Esophagus squamous epithelium (tissue), 5 donors: ENCODE data around the gene CPNE6. TPM values are rescaled to one million over a fixed set of nuclear protein-coding genes. Genes with fewer than 3 reads are reported as not detected.
"Not testable (repeated sequence)": the region's sequence is repeated elsewhere in the genome, so short reads cannot be mapped to it uniquely, and the experiment has no call there.

Source experiments
- DNase-seq: peaks from one replicate; lab custom pipeline; 2025; lab: John Stamatoyannopoulos, UW
- H3K27ac ChIP-seq, 4 donors: fragments of 200-600 bp; sonication (generic); one replicate each; pipeline ENCODE4 v1.5.1; 2016 to 2019; ENCODE audit warnings: mild to moderate bottlenecking in 1 of 4
- H3K27me3 ChIP-seq, 4 donors: fragments of 200-600 bp; sonication (generic); 1 replicate in 3 of 4; 2 replicates in 1 of 4; pipeline versions ENCODE4 v1.5.1 to v1.6.0; 2017 to 2021; ENCODE audit warnings: antibody characterized with exemption in 1 of 4
- H3K36me3 ChIP-seq, 3 donors: fragments of 200-600 bp; sonication (generic); one replicate each; pipeline ENCODE4 v1.5.1; 2016 to 2019
- H3K4me1 ChIP-seq, 3 donors: fragments of 200-600 bp; sonication (generic); one replicate each; pipeline ENCODE4 v1.5.1; 2017 to 2019
- H3K4me3 ChIP-seq, 4 donors: fragments of 200-600 bp; sonication (generic); 1 replicate in 3 of 4; 2 replicates in 1 of 4; pipeline ENCODE4 v1.5.1; 2016 to 2019; ENCODE audit warnings: mild to moderate bottlenecking in 2 of 4, moderate library complexity in 1 of 4
- H3K9me3 ChIP-seq, 3 donors: fragments of 200-600 bp; sonication (generic); one replicate each; pipeline ENCODE4 v1.5.1; 2016 to 2019
- POLR2A ChIP-seq, 4 donors: fragments of 450-650 bp; IDR thresholded peaks; one replicate each; pipeline ENCODE4 v1.6.1; 2017; ENCODE audit warnings: antibody characterized with exemption in 4 of 4, mild to moderate bottlenecking in 4 of 4, moderate library complexity in 3 of 4
- WGBS, 2 donors: methylation state at CpG; one replicate each; pipeline ENCODE4 v1.1.5; 2018; 5-methylcytosine and 5-hydroxymethylcytosine counted together
- intact Hi-C: fragments of 100-400 bp; cut with DNase I; formaldehyde crosslinking; loops from one replicate; pipeline ENCODE4 v1.15.0; 2022
- total RNA-seq, 4 donors: library from RNA; depleted of rRNA; stranded (reverse); fragments of >200 nt; gene quantifications; one replicate each; pipeline ENCODE4 v1.1.0, GENCODE V29; 2016
- TF ChIP-seq, protein P1 (sequence below), 6 experiments: fragments of 450-650 bp in 4 of 6; fragments of 200-600 bp in 2 of 6; sonication (generic) in 2 of 6; IDR thresholded peaks; one replicate each; pipeline ENCODE4 v1.5.1; 2016 to 2019; ENCODE audit warnings: antibody characterized with exemption in 6 of 6, mild to moderate bottlenecking in 4 of 6, moderate library complexity in 4 of 6
- donor health status: DM: yes; HTN: yes; CAD: no.

The CPNE6 gene
- total RNA-seq: not detected

GRCh38 chr14:24071144-24071697 lies at the start of gene CPNE6:
CPNE6 (plus strand) TSS chr14:24071562; CDS start chr14:24072937, 1,375 bp downstream.
- Histone ChIP-seq H3K4me1 (peaks cover 0 to 22% (median 11%) of the 10 kb centered on the region in 3 donors), H3K36me3 (no peaks in the 10 kb centered on the region), H3K9me3 (no peaks in the 10 kb centered on the region), H3K27ac (no peak within 1 kb of the TSS), H3K4me3 (no peak within 1 kb of the TSS), H3K27me3 (peaks cover 0 to 29% (median 0%) of the 10 kb centered on the region in 4 donors)
- 51 to 53% methylated on average over 8 to 9 of the region's 19 CpGs for WGBS, 2 donors
- no peak for TF ChIP-seq POLR2A (IDR thresholded peaks at IDR 0.05)
- TF ChIP-seq, protein P1, sequence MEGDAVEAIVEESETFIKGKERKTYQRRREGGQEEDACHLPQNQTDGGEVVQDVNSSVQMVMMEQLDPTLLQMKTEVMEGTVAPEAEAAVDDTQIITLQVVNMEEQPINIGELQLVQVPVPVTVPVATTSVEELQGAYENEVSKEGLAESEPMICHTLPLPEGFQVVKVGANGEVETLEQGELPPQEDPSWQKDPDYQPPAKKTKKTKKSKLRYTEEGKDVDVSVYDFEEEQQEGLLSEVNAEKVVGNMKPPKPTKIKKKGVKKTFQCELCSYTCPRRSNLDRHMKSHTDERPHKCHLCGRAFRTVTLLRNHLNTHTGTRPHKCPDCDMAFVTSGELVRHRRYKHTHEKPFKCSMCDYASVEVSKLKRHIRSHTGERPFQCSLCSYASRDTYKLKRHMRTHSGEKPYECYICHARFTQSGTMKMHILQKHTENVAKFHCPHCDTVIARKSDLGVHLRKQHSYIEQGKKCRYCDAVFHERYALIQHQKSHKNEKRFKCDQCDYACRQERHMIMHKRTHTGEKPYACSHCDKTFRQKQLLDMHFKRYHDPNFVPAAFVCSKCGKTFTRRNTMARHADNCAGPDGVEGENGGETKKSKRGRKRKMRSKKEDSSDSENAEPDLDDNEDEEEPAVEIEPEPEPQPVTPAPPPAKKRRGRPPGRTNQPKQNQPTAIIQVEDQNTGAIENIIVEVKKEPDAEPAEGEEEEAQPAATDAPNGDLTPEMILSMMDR (IDR thresholded peaks at IDR 0.05): no peak
- intact Hi-C loops: no loop called here
- DNase-seq: no peak

DNA sequence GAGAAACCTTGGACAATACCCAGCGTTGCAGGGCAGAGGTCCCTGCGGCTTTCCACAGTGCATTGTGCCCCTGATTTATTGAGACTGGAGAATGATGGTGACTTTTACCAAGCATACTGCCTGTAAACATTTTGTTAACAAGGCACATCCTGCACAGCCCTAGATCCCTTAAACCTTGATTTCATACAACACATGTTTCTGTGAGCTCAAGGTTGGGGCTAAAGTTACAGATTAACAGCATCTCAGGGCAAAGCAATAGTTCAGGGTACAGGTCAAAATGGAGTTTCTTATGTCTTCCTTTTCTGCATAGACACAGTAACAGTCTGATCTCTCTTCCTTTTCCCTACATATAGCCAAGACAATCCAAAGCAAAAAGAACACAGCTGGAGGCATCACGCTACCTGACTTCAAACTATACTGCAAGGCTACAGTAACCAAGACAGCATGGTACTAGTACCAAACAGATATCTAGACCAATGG lies 46.4 kb upstream of the CPNE6 start:
- H3K9me3 ChIP-seq, H3K4me1 ChIP-seq, intact Hi-C loops, DNase-seq, H3K36me3 ChIP-seq, H3K27me3 ChIP-seq, H3K27ac ChIP-seq, H3K4me3 ChIP-seq: not testable (repeated sequence)
- 100% methylated on average over 1 to 3 of the region's 3 CpGs for WGBS, 2 donors

GRCh38 chr14:24029687-24030086 lies 41.7 kb upstream of the CPNE6 start:
- intact Hi-C loops: loop anchor here (5.0 kb wide), 1 partner anchor 42 kb away; the partner anchor contains the start of gene DHRS4L2
- 94 to 97% methylated on average over 2 of the region's 3 CpGs for WGBS, 2 donors
- DNase-seq: not testable (repeated sequence)

DNA sequence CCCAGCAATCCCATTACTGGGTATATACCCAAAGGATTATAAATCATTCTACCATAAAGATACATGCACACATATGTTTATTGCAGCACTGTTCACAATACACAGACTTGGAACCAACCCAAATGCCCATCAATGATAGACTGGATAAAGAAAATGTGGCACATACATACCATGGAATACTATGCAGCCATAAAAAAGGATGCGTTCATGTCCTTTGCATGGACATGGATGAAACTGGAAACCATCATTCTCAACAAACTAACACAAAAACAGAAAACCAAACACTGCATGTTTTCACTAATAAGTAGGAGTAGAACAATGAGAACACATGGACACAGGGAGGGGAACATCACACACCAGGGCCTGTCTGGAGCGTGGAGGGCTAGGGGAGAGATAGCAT lies 40.0 kb upstream of the CPNE6 start:
- intact Hi-C loops: loop anchor here (5.0 kb wide), 1 partner anchor 44 kb away; the partner anchor contains the start of gene DHRS4L2
- WGBS, 2 donors: 81 to 87% methylated on average over 2 of the region's 2 CpGs
- not testable (repeated sequence) for H3K27ac ChIP-seq, H3K4me3 ChIP-seq, H3K36me3 ChIP-seq, H3K27me3 ChIP-seq, DNase-seq
- peaks cover 0 to 38% (median 12%) of the 10 kb centered on the region in 3 donors for H3K4me1 ChIP-seq
- peaks cover 0 to 11% (median 11%) of the 10 kb centered on the region in 3 donors for H3K9me3 ChIP-seq

More at GRCh38 chr14:24029687-24030086, 41.7 kb upstream of the CPNE6 start:
- H3K4me3 ChIP-seq, H3K27me3 ChIP-seq, H3K36me3 ChIP-seq, H3K27ac ChIP-seq: not testable (repeated sequence)
- peaks cover 0 to 25% (median 5%) of the 10 kb centered on the region in 3 donors for H3K4me1 ChIP-seq
- peaks cover 0 to 11% (median 11%) of the 10 kb centered on the region in 3 donors for H3K9me3 ChIP-seq

- Histone ChIP-seq H3K27ac (peak overlapping the region in 2 of 4 donors; percentile 1 to 55), H3K36me3 (no peaks in the 10 kb centered on the region), H3K9me3 (peaks cover 0 to 11% (median 11%) of the 10 kb centered on the region in 3 donors), H3K4me3 (no peak overlapping the region), H3K4me1 (peaks cover 0 to 53% (median 16%) of the 10 kb centered on the region in 3 donors), H3K27me3 (no peaks in the 10 kb centered on the region)
- intact Hi-C loops: loop anchor here (5.0 kb wide), 1 partner anchor 46 kb away; the partner anchor contains the start of gene DHRS4L2
- TF ChIP-seq POLR2A (IDR thresholded peaks at IDR 0.05): no peak
- TF ChIP-seq, protein P1 (IDR thresholded peaks at IDR 0.05): no peak
- WGBS, 2 donors: 25 to 29% methylated on average over 2 of the region's 2 CpGs
- no peak for DNase-seq
These were observed 38.5 kb upstream of the CPNE6 start for GRCh38 chr14:24032727-24033418.

DNA sequence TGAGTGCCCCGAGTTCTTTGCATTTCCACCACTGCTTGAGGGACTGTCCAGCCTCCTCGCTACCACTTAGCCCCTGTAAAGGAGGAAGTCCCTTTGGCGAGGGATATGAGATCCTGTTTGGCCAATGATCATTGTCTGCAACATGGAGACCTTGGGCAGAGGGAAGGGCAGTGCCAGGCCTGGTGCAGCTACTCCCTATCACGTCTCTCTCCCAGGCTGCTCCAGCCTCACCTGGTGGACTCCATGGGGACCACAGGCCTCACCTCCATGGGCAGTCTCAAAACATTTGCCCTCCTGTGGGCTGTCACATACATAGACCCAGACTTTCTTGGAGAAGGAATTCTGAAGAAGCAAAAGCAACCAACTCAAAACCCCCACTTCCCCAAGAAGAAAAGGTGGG lies 35.6 kb upstream of the CPNE6 start:
- 80% methylated on average over 1 of the region's 4 CpGs; no CpG with 5 or more reads in 1 of the 2 donors for WGBS, 2 donors
- DNase-seq, intact Hi-C loops, H3K27me3 ChIP-seq, H3K36me3 ChIP-seq: not testable (repeated sequence)
- Histone ChIP-seq H3K9me3 (peaks cover 0 to 11% (median 11%) of the 10 kb centered on the region in 3 donors), H3K27ac (peak overlapping the region; percentile 87 to 97 (median 94)), H3K4me3 (peak overlapping the region; percentile 38 to 69 (median 62)), H3K4me1 (peaks cover 0 to 53% (median 16%) of the 10 kb centered on the region in 3 donors)
